Panc1 (cell line): ENCODE results near the gene EGFR. TPM values are rescaled to one million over a fixed set of nuclear protein-coding genes. Genes with fewer than 3 reads are reported as not detected.

Source experiments
- ATAC-seq: fragments of 200-7000 bp; cut with Tn5 transposase; 2 replicates; pipeline ENCODE4 v1.9.1; 2020; ENCODE audit warnings: mild to moderate bottlenecking, moderate library complexity
- BruUV-seq: library from RNA; stranded (reverse); fragments of 400-500 nt; replicated peaks from 2 replicates; lab custom pipeline; 2021; lab: Mats Ljungman, UMichigan
- CTCF ChIA-PET: fragments of 300-600 bp; sonication (Branson Sonifier 250); formaldehyde crosslinking; loops from one replicate; lab custom pipeline; 2022; ENCODE audit warnings: antibody characterized with exemption; lab: Charles Lee
- POLR2A ChIA-PET: fragments of 300-600 bp; sonication (Branson Sonifier 250); formaldehyde crosslinking; loops from one replicate; lab custom pipeline; 2022; ENCODE audit warnings: antibody characterized with exemption; lab: Charles Lee
- DNase-seq: peaks from one replicate; pipeline ENCODE4 v3.0.0-alpha.2; 2010; ENCODE audit warnings: low read depth, low spot score
- H3K27ac ChIP-seq: 2 replicates; pipeline ENCODE4 v1.5.1; 2011; ENCODE audit warnings: mild to moderate bottlenecking, low read length, inconsistent platforms
- H3K27me3 ChIP-seq: fragments of 200-500 bp; sonication (Bioruptor generic); 2 replicates; pipeline ENCODE4 v1.6.0; 2014; ENCODE audit warnings: low read length, inconsistent platforms; ENCODE audit not compliant: control insufficient read depth, insufficient read depth
- H3K36me3 ChIP-seq: fragments of 200-500 bp; sonication (Bioruptor generic); 2 replicates; pipeline ENCODE4 v1.5.1; 2014; ENCODE audit warnings: inconsistent platforms, mild to moderate bottlenecking, low read length, moderate library complexity; ENCODE audit not compliant: control insufficient read depth, insufficient read depth
- H3K4me1 ChIP-seq: 2 replicates; pipeline ENCODE4 v1.5.1; 2011; ENCODE audit warnings: inconsistent platforms, mild to moderate bottlenecking, low read length, moderate library complexity; ENCODE audit not compliant: control insufficient read depth, insufficient read depth
- H3K4me3 ChIP-seq, 2 experiments: 2 replicates each; pipeline ENCODE4 v1.5.1; 2011 to 2012; ENCODE audit warnings: low read depth in 2 of 2, low read length in 2 of 2, mild to moderate bottlenecking in 2 of 2, inconsistent platforms in 1 of 2, moderate library complexity in 1 of 2
- H3K9me3 ChIP-seq: fragments of 200-500 bp; sonication (Bioruptor generic); 2 replicates; pipeline ENCODE4 v1.5.1; 2014; ENCODE audit warnings: low read depth, mild to moderate bottlenecking, inconsistent platforms, low read length, moderate library complexity; ENCODE audit not compliant: control insufficient read depth, insufficient read depth
- CTCF ChIP-seq: fragments of 450-650 bp; IDR thresholded peaks from 2 replicates; pipeline ENCODE4 v1.5.1; 2017; ENCODE audit warnings: mild to moderate bottlenecking
- POLR2AphosphoS5 ChIP-seq: IDR thresholded peaks from 2 replicates; pipeline ENCODE4 v1.6.1; 2012; ENCODE audit warnings: mild to moderate bottlenecking, low read depth, low read length, moderate library complexity
- REST ChIP-seq, 2 experiments: IDR thresholded peaks; 2 replicates each; pipeline ENCODE4 v1.6.1; 2011 to 2012; ENCODE audit warnings: low read depth in 2 of 2, control low read depth in 1 of 2, low read length in 1 of 2, mild to moderate bottlenecking in 1 of 2, moderate library complexity in 1 of 2; ENCODE audit not compliant: insufficient read depth in 1 of 2
- SIN3A ChIP-seq: IDR thresholded peaks from 2 replicates; pipeline ENCODE4 v1.6.1; 2012; ENCODE audit warnings: low read depth, mild to moderate bottlenecking, low read length, moderate library complexity, borderline replicate concordance; ENCODE audit not compliant: insufficient read depth
- TCF7L2 ChIP-seq: IDR thresholded peaks from 2 replicates; pipeline ENCODE4 v1.6.1; 2011; ENCODE audit warnings: mild to moderate bottlenecking, low read depth, low read length, inconsistent platforms
- in situ Hi-C: cut with HindIII; loops from 2 replicates; pipeline ENCODE4 v1.10.0; 2016; ENCODE audit warnings: low sequenced_read_pairs, low pct_unique_long_range_greater_than_20kb
- intact Hi-C: fragments of 100-400 bp; cut with micrococcal nuclease; formaldehyde crosslinking; loops from one replicate; pipeline ENCODE4 v1.10.0; 2022; ENCODE audit not compliant: unreplicated experiment
- total RNA-seq: library from RNA; stranded (reverse); gene quantifications from one replicate; pipeline ENCODE4 v1.2.1, GENCODE V29; 2021; ENCODE audit not compliant: unreplicated experiment

The EGFR gene
- total RNA-seq, 1 experiment from 2014 or later, result 156 TPM

GRCh38 chr7:55185941-55186609, 167.3 kb downstream of the EGFR start:
- Histone ChIP-seq H3K36me3 (peaks cover 14% of the 10 kb centered on the region), H3K27me3 (no peaks in the 10 kb centered on the region), H3K9me3 (no peaks in the 10 kb centered on the region), H3K4me3 (no peak overlapping the region), H3K4me1 (peaks cover 14% of the 10 kb centered on the region), H3K27ac (peak overlapping the region; percentile 40; the same call in 1 of the 2 replicates)
- BruUV-seq, result no TSS peak
- intact Hi-C loops, result no loop called here
- DNase-seq, result peak; percentile 94
- TF ChIP-seq CTCF, result no peak
- TF ChIP-seq REST (IDR thresholded peaks at IDR 0.05; ENCODE audit: insufficient read depth in 1 of 2, low read depth in 2 of 2, low read length in 1 of 2), result no peak
- TF ChIP-seq SIN3A, result no peak
- peak; percentile 29; the same call in 1 of the 2 replicates for TF ChIP-seq POLR2AphosphoS5
- TF ChIP-seq TCF7L2, result no peak
- POLR2A ChIA-PET, result interaction anchor here (0.6 kb wide), 1 partner anchor 52 kb away, joined by 3 read pairs; no protein-coding TSS in a partner anchor
- CTCF ChIA-PET, result no interaction called here
- in situ Hi-C loops, result no loop called here
- peak; percentile 96 for ATAC-seq

- intact Hi-C loops, result no loop called here
Measured at GRCh38 chr7:55187701-55188491, 169.1 kb downstream of the EGFR start.

More at GRCh38 chr7:55187701-55188491, 169.1 kb downstream of the EGFR start:
- H3K36me3 ChIP-seq, result peaks cover 15% of the 10 kb centered on the region
- DNase-seq, result no peak
- no peak overlapping the region; the same call in 1 of the 2 replicates for H3K27ac ChIP-seq
- POLR2A ChIA-PET, result no interaction called here
- in situ Hi-C loops, result no loop called here
- ATAC-seq, result no peak
- no TSS peak for BruUV-seq
- no peaks in the 10 kb centered on the region for H3K9me3 ChIP-seq
- no peak for TF ChIP-seq CTCF
- TF ChIP-seq SIN3A, result no peak
- no peak for TF ChIP-seq POLR2AphosphoS5
- TF ChIP-seq REST (IDR thresholded peaks at IDR 0.05; ENCODE audit: insufficient read depth in 1 of 2, low read depth in 2 of 2, low read length in 1 of 2), result no peak
- no peak for TF ChIP-seq TCF7L2
- CTCF ChIA-PET, result no interaction called here
- no peaks in the 10 kb centered on the region for H3K27me3 ChIP-seq
- no peak overlapping the region for H3K4me3 ChIP-seq
- peaks cover 14% of the 10 kb centered on the region for H3K4me1 ChIP-seq
